GM19193 (cell line): ENCODE results near the gene FMO5.

Experiments
- POLR2A ChIP-seq: IDR thresholded peaks from 4 replicates; pipeline ENCODE4 v1.6.1; 2011; ENCODE audit not compliant: insufficient read depth, insufficient read length; ENCODE audit errors: extremely low read depth

Gene FMO5, protein sequence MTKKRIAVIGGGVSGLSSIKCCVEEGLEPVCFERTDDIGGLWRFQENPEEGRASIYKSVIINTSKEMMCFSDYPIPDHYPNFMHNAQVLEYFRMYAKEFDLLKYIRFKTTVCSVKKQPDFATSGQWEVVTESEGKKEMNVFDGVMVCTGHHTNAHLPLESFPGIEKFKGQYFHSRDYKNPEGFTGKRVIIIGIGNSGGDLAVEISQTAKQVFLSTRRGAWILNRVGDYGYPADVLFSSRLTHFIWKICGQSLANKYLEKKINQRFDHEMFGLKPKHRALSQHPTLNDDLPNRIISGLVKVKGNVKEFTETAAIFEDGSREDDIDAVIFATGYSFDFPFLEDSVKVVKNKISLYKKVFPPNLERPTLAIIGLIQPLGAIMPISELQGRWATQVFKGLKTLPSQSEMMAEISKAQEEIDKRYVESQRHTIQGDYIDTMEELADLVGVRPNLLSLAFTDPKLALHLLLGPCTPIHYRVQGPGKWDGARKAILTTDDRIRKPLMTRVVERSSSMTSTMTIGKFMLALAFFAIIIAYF

DNA sequence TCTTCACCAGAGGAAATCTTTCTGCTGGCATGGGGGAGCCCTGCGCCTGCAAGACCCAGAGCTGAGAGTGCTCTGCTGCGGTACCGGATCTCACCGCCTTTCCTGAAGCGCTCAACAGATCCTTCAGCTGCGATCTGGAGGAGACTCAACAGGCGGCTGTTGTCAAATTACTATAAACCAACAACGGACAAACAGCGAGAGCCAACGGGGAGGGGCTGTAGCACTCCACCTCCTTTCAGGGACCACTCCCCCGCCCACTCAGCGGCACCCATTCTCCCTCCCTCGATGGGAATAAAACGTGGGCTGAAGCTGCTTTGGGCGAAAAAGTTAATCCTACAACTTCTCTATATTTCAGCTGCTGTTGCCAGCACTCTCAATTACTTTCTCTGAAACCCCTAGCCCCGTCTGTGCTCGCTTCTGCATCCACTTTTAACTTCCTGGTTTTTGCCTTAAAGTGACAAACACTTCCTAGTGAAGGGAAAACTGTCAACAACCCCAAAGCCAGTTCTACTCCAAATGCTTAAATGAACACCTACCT, at the start of gene FMO5:
TSS of gene FMO5 (minus strand) at position 147 of the 538 bp plus-strand sequence. CDS start 310 bp downstream, outside the sequence.
- TF ChIP-seq POLR2A = no peak

DNA sequence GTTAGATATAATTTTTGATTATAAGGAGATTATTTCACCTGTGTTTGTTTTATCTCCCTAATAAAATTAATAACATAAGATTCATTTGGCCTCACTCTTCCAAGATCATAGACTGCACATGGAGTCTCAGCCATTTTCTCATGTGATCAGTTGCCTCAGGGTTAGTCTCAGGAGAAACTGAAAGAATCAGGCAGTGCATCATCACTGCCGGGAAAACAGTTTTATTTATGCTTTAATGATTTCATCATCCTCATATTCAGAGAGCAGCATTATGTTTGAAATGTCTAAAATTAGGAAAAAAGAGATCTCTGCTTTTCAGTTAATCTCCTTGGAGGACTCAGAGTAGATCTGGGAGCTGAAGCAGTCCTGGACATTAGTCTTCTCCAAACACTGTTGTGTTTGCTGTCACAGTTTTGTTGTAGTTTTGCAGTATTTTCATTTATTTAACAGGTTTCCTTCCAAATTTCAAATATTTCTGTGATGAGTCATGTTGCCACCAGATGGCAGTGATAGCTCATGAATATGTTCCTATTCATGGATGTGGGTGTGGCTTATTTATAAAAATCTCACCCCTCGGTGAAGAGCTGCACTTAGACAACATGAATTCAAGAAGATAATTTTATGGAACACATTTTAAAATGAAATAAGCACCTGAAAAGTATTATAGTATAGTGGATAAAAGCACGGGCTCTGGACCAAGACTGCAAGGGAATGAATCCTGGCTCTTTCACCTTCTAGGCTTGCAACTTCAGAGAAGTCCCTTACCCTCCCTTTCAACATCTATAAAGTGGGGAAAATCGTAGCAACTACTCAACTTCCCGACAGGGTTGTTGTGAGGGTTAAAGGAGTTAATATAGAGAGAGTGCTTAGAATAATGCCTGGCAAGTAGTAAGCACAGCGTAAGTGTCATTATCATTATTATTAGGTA, 48.5 kb upstream of the FMO5 start:
- TF ChIP-seq POLR2A = no peak

DNA sequence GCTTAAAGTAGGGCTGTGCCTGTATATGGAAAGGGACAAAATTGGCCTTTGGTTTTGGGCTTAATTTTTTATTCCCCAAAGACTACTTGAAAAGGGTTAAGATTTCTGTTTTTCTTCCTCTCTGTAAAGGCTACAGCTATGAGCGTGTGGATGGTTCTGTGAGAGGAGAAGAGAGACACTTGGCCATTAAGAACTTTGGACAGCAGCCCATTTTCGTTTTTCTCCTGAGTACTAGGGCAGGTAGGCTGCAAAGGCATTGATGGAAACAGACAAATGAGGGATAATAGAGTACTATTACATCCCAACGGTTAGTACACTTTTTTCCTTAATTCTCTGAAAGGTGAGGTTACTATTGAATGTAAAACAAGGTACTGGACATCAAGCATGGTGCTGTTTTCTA, 46.9 kb upstream of the FMO5 start:
- no peak for TF ChIP-seq POLR2A

DNA sequence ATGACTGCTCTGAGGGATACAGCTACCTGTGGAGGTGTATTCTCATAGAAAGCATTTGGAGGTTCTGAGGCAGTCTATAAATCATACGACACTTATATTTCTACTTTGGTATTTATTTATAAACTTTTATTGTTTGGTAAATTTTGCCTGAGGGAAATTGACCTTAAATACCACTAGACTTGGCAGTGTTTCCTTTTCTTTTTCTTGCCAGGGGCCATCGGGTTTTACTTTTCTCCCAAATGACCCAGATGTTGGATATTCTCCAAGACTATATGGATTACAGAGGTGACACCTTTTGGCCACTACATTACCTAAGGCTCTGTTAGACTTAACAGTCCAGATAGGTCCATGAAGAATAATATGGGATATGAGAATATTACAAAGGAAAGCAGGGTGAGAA, 45.6 kb upstream of the FMO5 start:
- no peak for TF ChIP-seq POLR2A

DNA sequence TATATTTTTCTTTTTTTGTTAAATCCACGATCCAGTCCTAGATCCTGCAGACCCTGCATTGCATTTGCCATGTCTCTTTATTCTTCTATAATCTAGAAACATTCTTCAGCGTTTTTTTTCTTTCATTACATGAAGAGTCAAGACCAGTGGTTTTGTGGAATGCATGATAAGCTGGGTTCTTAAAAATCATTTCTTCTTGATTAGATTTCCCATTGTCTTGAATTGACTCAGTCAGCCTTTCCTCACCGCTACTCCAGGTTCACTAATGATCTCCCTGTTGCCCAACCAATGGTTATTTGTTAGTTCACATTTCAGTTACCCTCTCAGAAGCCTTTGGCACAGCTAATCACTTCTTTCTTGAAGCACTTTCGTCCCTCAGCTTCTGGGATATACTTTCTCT, 42.6 kb upstream of the FMO5 start:
- no peak for TF ChIP-seq POLR2A

DNA sequence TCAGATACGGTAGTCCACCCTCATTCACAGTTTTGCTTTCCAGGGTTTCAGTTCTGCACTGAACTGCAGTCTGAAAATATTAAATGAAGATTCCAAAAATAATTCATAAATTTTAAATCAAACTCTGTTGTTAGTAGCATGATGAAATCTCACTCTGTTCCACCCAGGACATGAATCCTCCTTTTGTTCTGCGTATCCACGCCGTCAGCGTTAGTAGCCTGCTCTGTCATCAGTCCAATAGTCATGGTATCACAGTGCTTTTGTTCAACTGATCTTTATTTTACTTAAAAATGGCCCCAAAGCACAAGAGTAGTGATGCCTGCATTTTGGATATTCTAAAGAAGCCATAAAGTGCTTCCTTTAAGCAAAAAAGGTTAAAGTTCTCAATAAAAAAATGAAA, 41.2 kb upstream of the FMO5 start:
- no peak for TF ChIP-seq POLR2A

DNA sequence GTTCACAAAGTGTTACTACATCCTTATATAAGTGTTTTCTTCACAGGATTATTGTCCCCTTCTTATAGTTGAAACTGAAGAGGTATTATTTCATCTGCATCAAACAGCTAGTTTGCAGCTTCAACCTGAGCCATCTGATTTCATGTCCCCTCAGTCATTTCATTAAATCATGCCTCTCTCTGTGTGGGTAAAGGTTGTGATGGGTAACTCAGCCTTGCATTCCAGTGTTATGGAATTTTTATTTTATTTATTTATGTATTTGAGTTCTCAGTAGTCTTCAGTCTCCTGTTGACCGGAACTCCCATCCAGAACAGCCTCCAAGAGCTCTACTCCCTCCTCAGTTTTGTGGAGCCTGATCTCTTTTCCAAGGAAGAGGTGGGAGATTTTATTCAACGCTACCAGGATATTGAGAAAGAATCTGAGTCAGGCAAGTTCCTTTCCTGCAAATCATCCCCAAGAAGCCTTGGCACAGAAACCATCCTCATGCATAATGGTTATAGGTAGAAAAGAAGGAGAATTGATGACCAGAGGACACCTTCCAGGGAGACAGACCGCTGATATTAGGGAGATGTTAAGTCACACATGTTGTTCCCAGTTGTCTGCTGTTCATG, 39.1 kb upstream of the FMO5 start:
- TF ChIP-seq POLR2A = no peak

DNA sequence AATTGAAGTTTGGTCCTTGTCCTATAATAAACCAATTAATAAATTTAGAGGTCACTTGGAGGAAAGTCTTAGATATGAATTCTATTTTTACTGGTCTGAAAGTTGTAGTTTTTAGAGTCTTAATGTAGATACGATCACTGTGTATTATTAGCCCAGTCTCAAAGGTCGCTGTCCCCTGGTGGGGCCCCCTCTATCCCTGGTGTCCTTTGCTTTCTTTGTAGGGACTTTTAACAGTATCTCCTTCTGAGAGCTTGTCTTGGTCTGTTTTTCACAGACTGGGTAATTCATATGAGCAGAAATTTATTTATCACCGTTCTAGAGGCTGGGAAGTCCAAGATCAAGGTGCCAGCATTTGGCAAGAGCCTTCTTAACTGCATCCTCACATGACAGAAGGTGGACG, 35.8 kb upstream of the FMO5 start:
- no peak for TF ChIP-seq POLR2A

DNA sequence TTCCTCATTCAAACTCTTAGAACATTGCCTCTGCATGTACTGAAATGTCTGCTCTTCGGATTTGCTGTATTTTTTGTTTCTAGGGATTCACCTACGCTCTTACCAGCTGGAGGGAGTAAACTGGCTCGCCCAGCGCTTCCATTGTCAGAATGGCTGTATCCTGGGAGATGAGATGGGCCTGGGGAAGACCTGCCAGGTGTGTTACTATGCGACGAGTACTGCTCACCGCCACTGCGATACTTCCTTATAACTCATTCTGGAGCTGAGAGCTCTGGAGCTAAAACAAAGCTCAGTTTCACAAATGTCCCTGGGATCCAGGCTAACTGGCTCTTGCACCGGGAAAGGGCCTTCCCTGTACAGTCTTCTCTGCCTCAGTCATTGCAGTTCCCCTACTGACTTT, 27.4 kb upstream of the FMO5 start:
- no peak for TF ChIP-seq POLR2A

DNA sequence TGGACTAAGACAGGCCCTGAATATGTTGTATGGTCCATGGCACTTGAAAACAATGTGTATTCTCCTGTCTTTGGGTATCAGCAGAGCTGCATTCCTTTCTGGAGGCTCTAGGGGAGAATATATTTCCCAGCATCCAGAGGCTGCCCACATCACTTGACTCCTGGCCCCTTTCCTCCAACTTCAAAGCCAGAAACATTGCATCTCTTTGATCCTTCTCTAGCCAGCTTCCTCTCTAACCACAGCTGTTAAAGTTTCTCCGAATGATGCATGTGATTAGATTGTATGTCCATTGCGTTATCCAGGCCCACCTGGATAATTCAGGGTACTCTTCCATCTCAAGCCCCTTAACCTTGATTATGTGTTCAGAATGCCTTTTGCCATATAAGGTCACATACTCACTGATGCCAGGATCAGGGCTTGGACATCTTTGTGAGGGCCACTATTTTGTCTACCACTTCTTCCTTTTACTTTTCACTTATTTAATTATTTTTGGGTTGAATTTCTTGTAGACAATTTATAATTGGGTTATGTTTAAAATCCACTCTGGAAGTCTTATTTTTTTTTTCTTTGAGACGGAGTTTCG, 22.6 kb upstream of the FMO5 start:
- no peak for TF ChIP-seq POLR2A

DNA sequence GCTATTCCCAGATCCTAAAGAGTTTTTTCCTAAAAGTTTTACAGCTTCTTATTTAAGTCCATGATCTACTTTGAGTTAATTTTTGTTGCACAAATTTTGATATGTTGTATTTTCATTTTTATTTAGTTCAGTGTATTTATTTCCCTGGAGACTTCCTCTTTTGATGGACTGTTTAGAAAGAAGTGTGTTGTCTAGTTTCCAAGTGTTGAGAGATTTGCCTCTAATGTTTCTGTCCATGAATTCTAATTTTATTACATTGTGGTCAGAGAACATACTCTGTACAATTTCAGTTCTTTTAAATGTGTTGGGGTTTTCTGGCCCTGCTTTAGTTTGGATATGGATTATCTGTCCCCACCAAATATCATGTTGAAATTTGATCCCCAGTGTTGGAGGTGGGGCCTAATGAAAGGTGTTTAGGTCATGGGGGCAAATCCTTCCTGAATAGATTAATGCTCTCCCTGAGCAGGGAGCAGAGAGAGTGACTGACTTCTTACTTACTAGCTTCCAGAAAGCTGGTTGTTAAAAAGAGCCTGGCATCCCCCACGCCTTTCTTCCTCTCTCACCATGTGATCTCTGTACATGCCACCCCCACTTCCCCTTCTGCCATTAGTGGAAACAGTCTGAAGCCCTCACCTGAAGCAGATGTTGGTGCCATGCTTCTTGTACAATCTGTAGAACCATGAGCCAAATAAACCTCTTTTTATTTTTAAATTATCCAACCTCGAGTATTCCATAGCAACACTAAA, 21.9 kb upstream of the FMO5 start:
- TF ChIP-seq POLR2A = no peak

DNA sequence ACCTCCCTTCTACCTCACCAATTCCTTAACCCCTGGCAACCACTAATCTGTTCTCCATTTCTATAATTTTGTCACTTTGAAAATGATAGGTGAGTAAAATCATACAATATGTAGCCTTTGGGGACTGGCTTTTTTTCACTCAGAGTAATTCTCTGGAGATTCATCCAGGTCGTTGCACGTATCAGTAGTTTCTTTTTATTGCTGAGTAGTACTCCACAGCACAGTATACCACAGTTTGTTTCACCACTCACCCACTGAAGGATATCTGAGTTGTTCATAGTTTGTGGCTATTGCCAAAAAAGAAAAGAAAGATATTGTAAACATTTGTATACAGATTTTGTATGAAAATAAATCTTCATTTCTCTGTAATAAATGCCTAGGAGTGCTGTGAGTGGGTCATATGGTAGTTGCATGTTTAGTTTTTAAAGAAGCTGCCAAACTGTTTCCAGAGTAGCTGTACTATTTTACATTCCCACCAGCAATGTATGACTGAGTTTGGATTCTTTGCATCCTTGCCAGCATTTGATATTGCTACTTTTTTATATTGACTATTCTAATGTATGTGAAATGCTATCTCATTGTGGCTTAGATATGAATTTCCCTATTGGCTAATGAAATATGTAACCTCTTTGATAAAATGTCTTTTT, 21.0 kb upstream of the FMO5 start:
- no peak for TF ChIP-seq POLR2A

DNA sequence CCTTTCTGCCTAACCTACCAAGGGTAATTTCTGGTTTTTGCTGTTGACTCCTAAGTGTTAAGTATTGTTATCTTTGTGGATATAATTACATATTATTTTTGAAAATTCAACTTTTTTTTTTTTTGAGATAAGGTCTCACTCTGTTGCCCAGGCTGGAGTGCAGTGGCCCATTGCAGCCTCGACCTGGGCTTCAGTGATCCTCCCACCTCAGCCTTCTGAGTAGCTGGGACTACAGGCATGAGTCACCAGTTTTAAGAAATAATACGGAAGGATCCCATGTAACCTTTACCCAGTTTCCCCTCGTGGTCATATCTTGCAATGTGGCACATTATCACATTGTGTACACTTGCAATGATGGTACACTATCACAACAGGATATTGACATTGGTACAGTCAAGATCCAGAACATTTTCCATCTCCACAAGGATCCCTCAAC, 20.5 kb upstream of the FMO5 start:
- no peak for TF ChIP-seq POLR2A
